ENCODE results near the gene DLGAP1. TPM values are rescaled to one million over a fixed set of nuclear protein-coding genes. Genes with fewer than 3 reads are reported as not detected.

DLGAP1 gene
- polyA plus RNA-seq, 1 of the 3 experiments (the other 2 are of a cell fraction) = not detected

DNA sequence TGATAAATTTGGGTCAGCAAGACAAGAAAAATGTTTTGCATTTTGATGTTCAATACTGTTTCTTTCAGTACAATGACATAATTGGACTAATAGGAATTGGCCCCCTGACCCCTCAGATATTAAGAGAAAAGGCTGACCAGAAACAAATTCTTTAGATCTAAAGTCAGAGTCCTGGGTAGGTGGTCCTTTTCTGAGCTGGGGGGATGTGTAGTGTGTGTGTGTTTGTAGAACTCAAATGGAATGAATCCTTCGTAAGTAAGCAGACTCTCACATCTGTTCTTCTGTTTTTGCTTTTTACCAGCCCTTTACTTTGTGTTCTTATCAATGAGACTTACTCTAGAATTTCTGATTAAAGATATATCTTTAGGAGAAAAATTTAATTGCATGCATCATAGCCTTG, 677.4 kb downstream of the DLGAP1 start:
- H3K27ac ChIP-seq (ENCODE audit: low read depth in 2 of 2, low read length in 1 of 2) = no peak overlapping the region
- POLR2A ChIA-PET = no interaction called here
- no peaks in the 10 kb centered on the region for H3K4me1 ChIP-seq (ENCODE audit: control insufficient read depth in 1 of 2, insufficient read depth in 2 of 2, low read depth in 1 of 2, low read length in 1 of 2)
- no peaks in the 10 kb centered on the region for H3K9me2 ChIP-seq
- CTCF ChIA-PET = no interaction called here
- no peak overlapping the region for H3K9ac ChIP-seq
- no peak overlapping the region for H3K4me3 ChIP-seq (ENCODE audit: low read depth in 2 of 2, low read length in 1 of 2)
- no peak overlapping the region for H2AFZ ChIP-seq (ENCODE audit: low read depth)
- TF ChIP-seq RXRA (IDR thresholded peaks at IDR 0.05; ENCODE audit: borderline replicate concordance, low read depth) (no peak), MEF2A (IDR thresholded peaks at IDR 0.05; ENCODE audit: borderline replicate concordance, low read depth) (no peak), NFIC (IDR thresholded peaks at IDR 0.05; ENCODE audit: borderline replicate concordance) (no peak), RFX5 (IDR thresholded peaks at IDR 0.05; ENCODE audit: low read length) (no peak), EZH2phosphoT487 (IDR thresholded peaks at IDR 0.05; ENCODE audit: borderline replicate concordance, low read depth) (no peak), FOXJ3 (CRISPR knock-in tag; IDR thresholded peaks at IDR 0.05) (no peak), YY1 (IDR thresholded peaks at IDR 0.05; ENCODE audit: low read depth) (no peak), JUND (IDR thresholded peaks at IDR 0.05) (no peak), MXI1 (IDR thresholded peaks at IDR 0.05; ENCODE audit: low read depth, low read length) (no peak), NRF1 (IDR thresholded peaks at IDR 0.05; ENCODE audit: low read depth, low read length) (no peak)
- TF ChIP-seq, protein P1, sequence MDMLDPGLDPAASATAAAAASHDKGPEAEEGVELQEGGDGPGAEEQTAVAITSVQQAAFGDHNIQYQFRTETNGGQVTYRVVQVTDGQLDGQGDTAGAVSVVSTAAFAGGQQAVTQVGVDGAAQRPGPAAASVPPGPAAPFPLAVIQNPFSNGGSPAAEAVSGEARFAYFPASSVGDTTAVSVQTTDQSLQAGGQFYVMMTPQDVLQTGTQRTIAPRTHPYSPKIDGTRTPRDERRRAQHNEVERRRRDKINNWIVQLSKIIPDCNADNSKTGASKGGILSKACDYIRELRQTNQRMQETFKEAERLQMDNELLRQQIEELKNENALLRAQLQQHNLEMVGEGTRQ (IDR thresholded peaks at IDR 0.05; ENCODE audit: borderline replicate concordance, low read depth, low read length) = no peak
- H3K9me3 ChIP-seq = no peaks in the 10 kb centered on the region
- no peaks in the 10 kb centered on the region for H3F3A ChIP-seq (replicated peaks; ENCODE audit: insufficient read depth)
- no peaks in the 10 kb centered on the region for H3K36me3 ChIP-seq (replicated peaks in 1 of 2; ENCODE audit: control insufficient read depth in 1 of 2, insufficient read depth in 2 of 2, low read length in 1 of 2)
- 34% methylated on average over 1 of the region's 1 CpG for WGBS (ENCODE audit: low lambda C conversion rate)
- H3K4me2 ChIP-seq = no peak overlapping the region
- no peak for DNase-seq
- no peaks in the 10 kb centered on the region for H4K20me1 ChIP-seq (ENCODE audit: insufficient read depth)
- H3K27me3 ChIP-seq (ENCODE audit: insufficient read depth) = peaks cover 29% of the 10 kb centered on the region; the same call in 1 of the 2 replicates
- H3K79me2 ChIP-seq (ENCODE audit: insufficient read depth) = no peaks in the 10 kb centered on the region

DNA sequence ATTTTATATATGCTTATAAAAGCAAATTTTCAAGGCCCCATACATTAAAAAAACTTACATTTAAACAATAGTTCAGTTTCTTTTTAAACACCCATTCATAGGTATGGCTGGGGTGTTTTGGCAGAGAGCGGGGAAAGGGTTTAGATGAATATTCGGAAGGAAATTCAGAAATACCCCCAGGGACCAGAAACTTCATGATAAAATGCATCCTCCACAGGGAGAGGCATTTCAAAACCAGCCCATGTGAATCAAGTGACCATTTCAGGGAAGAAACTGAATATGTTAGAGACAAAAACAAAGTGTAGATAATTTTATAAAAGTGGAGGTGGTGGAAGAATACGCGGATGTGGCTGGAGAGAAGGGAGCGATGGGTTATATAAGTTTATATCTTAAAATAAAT, 678.0 kb downstream of the DLGAP1 start:
- no peak overlapping the region for H3K9ac ChIP-seq
- no peaks in the 10 kb centered on the region for H3K79me2 ChIP-seq (ENCODE audit: insufficient read depth)
- H3K27ac ChIP-seq (ENCODE audit: low read depth in 2 of 2, low read length in 1 of 2) = no peak overlapping the region
- whole genome bisulfite sequencing (ENCODE audit: low lambda C conversion rate) = 71% methylated on average over 5 of the region's 5 CpGs
- DNase-seq = no peak
- peaks cover 29% of the 10 kb centered on the region; the same call in 1 of the 2 replicates for H3K27me3 ChIP-seq (ENCODE audit: insufficient read depth)
- H3K9me2 ChIP-seq = no peaks in the 10 kb centered on the region
- no peaks in the 10 kb centered on the region for H3K4me1 ChIP-seq (ENCODE audit: control insufficient read depth in 1 of 2, insufficient read depth in 2 of 2, low read depth in 1 of 2, low read length in 1 of 2)
- H3K4me2 ChIP-seq = no peak overlapping the region
- no peaks in the 10 kb centered on the region for H3F3A ChIP-seq (replicated peaks; ENCODE audit: insufficient read depth)
- CTCF ChIA-PET = no interaction called here
- no peaks in the 10 kb centered on the region for H4K20me1 ChIP-seq (ENCODE audit: insufficient read depth)
- H2AFZ ChIP-seq (ENCODE audit: low read depth) = no peak overlapping the region
- POLR2A ChIA-PET = no interaction called here
- TF ChIP-seq, protein P2, sequence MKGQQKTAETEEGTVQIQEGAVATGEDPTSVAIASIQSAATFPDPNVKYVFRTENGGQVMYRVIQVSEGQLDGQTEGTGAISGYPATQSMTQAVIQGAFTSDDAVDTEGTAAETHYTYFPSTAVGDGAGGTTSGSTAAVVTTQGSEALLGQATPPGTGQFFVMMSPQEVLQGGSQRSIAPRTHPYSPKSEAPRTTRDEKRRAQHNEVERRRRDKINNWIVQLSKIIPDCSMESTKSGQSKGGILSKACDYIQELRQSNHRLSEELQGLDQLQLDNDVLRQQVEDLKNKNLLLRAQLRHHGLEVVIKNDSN (IDR thresholded peaks at IDR 0.05; ENCODE audit: borderline replicate concordance, low read depth) = no peak
- TF ChIP-seq MXI1 (IDR thresholded peaks at IDR 0.05; ENCODE audit: low read depth, low read length) (no peak), RCOR1 (IDR thresholded peaks at IDR 0.05; ENCODE audit: low read length) (no peak), JUND (IDR thresholded peaks at IDR 0.05) (no peak)
- TF ChIP-seq, protein P3, sequence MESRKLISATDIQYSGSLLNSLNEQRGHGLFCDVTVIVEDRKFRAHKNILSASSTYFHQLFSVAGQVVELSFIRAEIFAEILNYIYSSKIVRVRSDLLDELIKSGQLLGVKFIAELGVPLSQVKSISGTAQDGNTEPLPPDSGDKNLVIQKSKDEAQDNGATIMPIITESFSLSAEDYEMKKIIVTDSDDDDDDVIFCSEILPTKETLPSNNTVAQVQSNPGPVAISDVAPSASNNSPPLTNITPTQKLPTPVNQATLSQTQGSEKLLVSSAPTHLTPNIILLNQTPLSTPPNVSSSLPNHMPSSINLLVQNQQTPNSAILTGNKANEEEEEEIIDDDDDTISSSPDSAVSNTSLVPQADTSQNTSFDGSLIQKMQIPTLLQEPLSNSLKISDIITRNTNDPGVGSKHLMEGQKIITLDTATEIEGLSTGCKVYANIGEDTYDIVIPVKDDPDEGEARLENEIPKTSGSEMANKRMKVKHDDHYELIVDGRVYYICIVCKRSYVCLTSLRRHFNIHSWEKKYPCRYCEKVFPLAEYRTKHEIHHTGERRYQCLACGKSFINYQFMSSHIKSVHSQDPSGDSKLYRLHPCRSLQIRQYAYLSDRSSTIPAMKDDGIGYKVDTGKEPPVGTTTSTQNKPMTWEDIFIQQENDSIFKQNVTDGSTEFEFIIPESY (IDR thresholded peaks at IDR 0.05; ENCODE audit: borderline replicate concordance, low read depth) = no peak
- H3K36me3 ChIP-seq (replicated peaks in 1 of 2; ENCODE audit: control insufficient read depth in 1 of 2, insufficient read depth in 2 of 2, low read length in 1 of 2) = no peaks in the 10 kb centered on the region
- H3K4me3 ChIP-seq (ENCODE audit: low read depth in 2 of 2, low read length in 1 of 2) = no peak overlapping the region
- no peaks in the 10 kb centered on the region for H3K9me3 ChIP-seq
